Measurements from ENCODE around the gene EPM2A.

GRCh38 chr6:145601397-145601796 is 133.9 kb downstream of the EPM2A start:
- TF ChIP-seq POLR2A (IDR thresholded peaks at IDR 0.05) (no peak), CTCF (IDR thresholded peaks at IDR 0.05) (no peak)
